WTC11 (cell line): ENCODE results near the gene STXBP1. TPM values are rescaled to one million over a fixed set of nuclear protein-coding genes. Genes with fewer than 3 reads are reported as not detected.

Source experiments
- ATAC-seq: fragments of 200-7000 bp; cut with Tn5 transposase; 2 replicates; pipeline ENCODE4 v1.10.0; 2021; ENCODE audit warnings: mild to moderate bottlenecking, moderate library complexity
- CTCF ChIA-PET: fragments of 300-600 bp; sonication (Branson Sonifier 250); formaldehyde crosslinking; loops from one replicate; lab custom pipeline; 2021; ENCODE audit warnings: antibody characterized with exemption; lab: Charles Lee
- POLR2A ChIA-PET: fragments of 350-600 bp; sonication (Branson Sonifier 250); formaldehyde crosslinking; loops from one replicate; lab custom pipeline; 2021; ENCODE audit warnings: antibody characterized with exemption; lab: Charles Lee
- DNase-seq: peaks from one replicate; pipeline ENCODE4 v3.0.0; 2021; ENCODE audit warnings: low spot score
- H3K27ac Mint-ChIP-seq: 2 replicates; pipeline ENCODE4 v1.8.0; 2021; ENCODE audit warnings: mixed read lengths
- H3K27me3 Mint-ChIP-seq: 2 replicates; pipeline ENCODE4 v1.8.0; 2021; ENCODE audit warnings: low read depth, mild to moderate bottlenecking, moderate library complexity, mixed read lengths
- H3K36me3 Mint-ChIP-seq: 2 replicates; pipeline ENCODE4 v1.8.0; 2021; ENCODE audit warnings: mixed read lengths
- H3K4me1 Mint-ChIP-seq: 2 replicates; pipeline ENCODE4 v1.8.0; 2022; ENCODE audit warnings: mixed read lengths
- H3K4me3 Mint-ChIP-seq: 2 replicates; pipeline ENCODE4 v1.8.0; 2021; ENCODE audit warnings: mild to moderate bottlenecking, moderate library complexity, mixed read lengths
- H3K9me3 Mint-ChIP-seq: 2 replicates; pipeline ENCODE4 v1.8.0; 2021; ENCODE audit warnings: mixed read lengths
- CREB1 ChIP-seq: sonication (generic); formaldehyde crosslinking; IDR thresholded peaks from 2 replicates; pipeline ENCODE4 v1.8.0; 2023; ENCODE audit warnings: mild to moderate bottlenecking, missing genetic modification reagents
- E2F4 ChIP-seq: sonication (generic); formaldehyde crosslinking; IDR thresholded peaks from 2 replicates; pipeline ENCODE4 v1.8.1; 2022; ENCODE audit warnings: low read depth, mild to moderate bottlenecking, moderate library complexity, missing genetic modification reagents, borderline replicate concordance
- ETV6 ChIP-seq: sonication (generic); formaldehyde crosslinking; IDR thresholded peaks from 2 replicates; pipeline ENCODE4 v1.8.1; 2022; ENCODE audit warnings: mild to moderate bottlenecking, missing genetic modification reagents
- FOXP1 ChIP-seq: sonication (generic); formaldehyde crosslinking; IDR thresholded peaks from 2 replicates; pipeline ENCODE4 v1.8.0; 2022; ENCODE audit warnings: missing genetic modification reagents, mild to moderate bottlenecking, moderate library complexity, borderline replicate concordance
- GABPB1 ChIP-seq: sonication (generic); formaldehyde crosslinking; IDR thresholded peaks from 2 replicates; pipeline ENCODE4 v1.8.1; 2023; ENCODE audit warnings: mild to moderate bottlenecking, missing genetic modification reagents
- KAT7 ChIP-seq: sonication (generic); formaldehyde crosslinking; IDR thresholded peaks from 2 replicates; pipeline ENCODE4 v1.8.1; 2023; ENCODE audit warnings: missing genetic modification reagents, mild to moderate bottlenecking, borderline replicate concordance
- MLX ChIP-seq: sonication (generic); formaldehyde crosslinking; IDR thresholded peaks from 2 replicates; pipeline ENCODE4 v1.8.1; 2023; ENCODE audit warnings: mild to moderate bottlenecking, missing genetic modification reagents, moderate library complexity
- MXD4 ChIP-seq: fragments of 250-450 bp; sonication (Bioruptor Pico); IDR thresholded peaks from 2 replicates; pipeline ENCODE4 v1.8.0; 2021; ENCODE audit warnings: mild to moderate bottlenecking, moderate library complexity, borderline replicate concordance
- NFE2L1 ChIP-seq: sonication (generic); formaldehyde crosslinking; IDR thresholded peaks from 2 replicates; pipeline ENCODE4 v1.8.1; 2023; ENCODE audit warnings: missing genetic modification reagents
- OVOL2 ChIP-seq: fragments of 250-450 bp; sonication (Bioruptor Pico); IDR thresholded peaks from 2 replicates; pipeline ENCODE4 v1.9.0; 2021; ENCODE audit warnings: mild to moderate bottlenecking, borderline replicate concordance
- PRRX2 ChIP-seq: fragments of 250-450 bp; sonication (Bioruptor Pico); IDR thresholded peaks from 2 replicates; pipeline ENCODE4 v1.8.0; 2021; ENCODE audit warnings: mild to moderate bottlenecking
- SMAD4 ChIP-seq: sonication (generic); formaldehyde crosslinking; IDR thresholded peaks from 2 replicates; pipeline ENCODE4 v1.8.0; 2022; ENCODE audit warnings: mild to moderate bottlenecking, missing genetic modification reagents
- SP1 ChIP-seq: sonication (generic); formaldehyde crosslinking; conservative IDR thresholded peaks from 2 replicates; pipeline ENCODE4 v1.8.1; 2022; ENCODE audit warnings: missing genetic modification reagents
- STAT6 ChIP-seq: sonication (generic); formaldehyde crosslinking; conservative IDR thresholded peaks from 2 replicates; pipeline ENCODE4 v1.8.1; 2023; ENCODE audit warnings: mild to moderate bottlenecking, low read depth, missing genetic modification reagents, moderate library complexity
- TCF7 ChIP-seq: sonication (generic); formaldehyde crosslinking; IDR thresholded peaks from 2 replicates; pipeline ENCODE4 v1.8.0; 2022; ENCODE audit warnings: mild to moderate bottlenecking, low read depth, missing genetic modification reagents, moderate library complexity
- TEAD4 ChIP-seq: sonication (generic); formaldehyde crosslinking; IDR thresholded peaks from 2 replicates; pipeline ENCODE4 v1.8.0; 2022; ENCODE audit warnings: mild to moderate bottlenecking, missing genetic modification reagents
- USF1 ChIP-seq: sonication (generic); formaldehyde crosslinking; IDR thresholded peaks from 2 replicates; pipeline ENCODE4 v1.8.0; 2022; ENCODE audit warnings: mild to moderate bottlenecking, missing genetic modification reagents
- ZNF138 ChIP-seq: sonication (generic); formaldehyde crosslinking; conservative IDR thresholded peaks from 2 replicates; pipeline ENCODE4 v1.8.1; 2022; ENCODE audit warnings: mild to moderate bottlenecking, moderate library complexity, missing genetic modification reagents
- ZNF219 ChIP-seq: sonication (generic); formaldehyde crosslinking; IDR thresholded peaks from 2 replicates; pipeline ENCODE4 v1.8.0; 2023; ENCODE audit warnings: missing genetic modification reagents, mild to moderate bottlenecking, borderline replicate concordance
- ZNF232 ChIP-seq: sonication (generic); formaldehyde crosslinking; IDR thresholded peaks from 2 replicates; pipeline ENCODE4 v1.8.0; 2022; ENCODE audit warnings: mild to moderate bottlenecking, missing genetic modification reagents
- ZNF423 ChIP-seq: fragments of 250-450 bp; sonication (Bioruptor Pico); IDR thresholded peaks from 2 replicates; pipeline ENCODE4 v2.1.2; 2022; ENCODE audit warnings: mild to moderate bottlenecking, moderate library complexity
- total RNA-seq: library from RNA; stranded (reverse); gene quantifications from 3 replicates; pipeline ENCODE4 v1.2.3, GENCODE V29; 2021
- TF ChIP-seq, protein P1 (sequence below): sonication (generic); formaldehyde crosslinking; IDR thresholded peaks from 2 replicates; pipeline ENCODE4 v1.8.0; 2022; ENCODE audit warnings: mild to moderate bottlenecking, missing genetic modification reagents
- TF ChIP-seq, protein P2 (sequence below): sonication (generic); formaldehyde crosslinking; IDR thresholded peaks from 2 replicates; pipeline ENCODE4 v1.8.1; 2023; ENCODE audit warnings: mild to moderate bottlenecking, missing genetic modification reagents, borderline replicate concordance
- TF ChIP-seq, protein P3 (sequence below): sonication (generic); formaldehyde crosslinking; IDR thresholded peaks from 2 replicates; pipeline ENCODE4 v1.8.0; 2023; ENCODE audit warnings: missing genetic modification reagents, mild to moderate bottlenecking, borderline replicate concordance

Gene STXBP1
- total RNA-seq, 1 experiment from 2014 or later: 37.1 TPM

DNA sequence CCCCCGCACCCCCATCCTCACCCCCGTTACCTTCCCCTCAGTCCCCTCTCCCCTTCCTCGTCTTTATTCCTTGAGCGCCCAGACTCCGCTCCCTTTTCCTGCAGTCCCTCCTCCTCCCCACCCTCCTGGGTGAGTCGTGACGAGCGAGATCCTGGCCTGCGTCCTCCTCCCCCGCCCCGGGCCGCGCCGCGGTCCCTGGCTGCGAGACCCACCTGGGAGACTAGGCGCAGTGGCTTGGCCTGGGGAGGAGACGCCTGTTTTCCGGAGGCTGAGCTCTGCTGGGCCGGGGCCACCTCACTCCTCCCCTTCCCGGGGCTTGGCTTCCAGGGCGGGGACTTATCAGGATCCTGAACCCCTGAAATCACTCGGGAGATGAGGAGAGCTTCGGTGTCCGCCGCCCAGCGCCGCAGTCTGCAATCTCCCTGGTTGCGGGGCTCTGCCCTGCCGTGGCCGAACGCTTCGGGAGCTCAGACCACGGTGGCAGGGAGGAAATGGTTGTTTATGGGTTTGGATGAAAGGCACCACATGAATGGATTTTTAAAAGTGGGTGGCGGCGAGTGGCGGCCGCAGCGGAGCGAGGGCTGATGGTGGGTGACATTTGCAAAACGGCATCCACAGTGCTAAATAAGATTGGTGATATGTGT is 984 bp downstream of the STXBP1 start:
- H3K9me3 Mint-ChIP-seq: no peaks in the 10 kb centered on the region
- ATAC-seq (peak; percentile 2; the same call in 1 of the 2 replicates), DNase-seq (peak; percentile 55)
- POLR2A ChIA-PET: no interaction called here
- 0 out of 2 replicates have a peak overlapping the region, but pooled peaks have one; percentile 14 for H3K27ac Mint-ChIP-seq
- peaks cover 41% of the 10 kb centered on the region for H3K27me3 Mint-ChIP-seq
- CTCF ChIA-PET: interaction anchor here (0.5 to 2.8 kb wide), 9 partner anchors 10 to 168 kb away, joined by 3 to 14 read pairs (median 3); partner anchors contain the start of gene TOR2A
- H3K4me3 Mint-ChIP-seq: peak overlapping the region; percentile 95
- H3K4me1 Mint-ChIP-seq: peaks cover 22% of the 10 kb centered on the region
- H3K36me3 Mint-ChIP-seq: no peaks in the 10 kb centered on the region
- TF ChIP-seq USF1 (CRISPR knock-in tag) (no peak), ETV6 (CRISPR knock-in tag) (peak; percentile 58; the same call in 1 of the 2 replicates), ZNF219 (CRISPR knock-in tag) (no peak), ZNF138 (CRISPR knock-in tag) (no peak), OVOL2 (CRISPR knock-in tag) (no peak), ZNF232 (CRISPR knock-in tag) (0 out of 2 replicates have a peak, but pooled peaks have one; percentile 54), TCF7 (CRISPR knock-in tag) (no peak), SMAD4 (CRISPR knock-in tag) (no peak), TEAD4 (CRISPR knock-in tag) (no peak), MXD4 (CRISPR knock-in tag) (no peak), MLX (CRISPR knock-in tag) (no peak), GABPB1 (CRISPR knock-in tag) (no peak), E2F4 (CRISPR knock-in tag) (no peak), SP1 (no peak), PRRX2 (CRISPR knock-in tag) (no peak), ZNF423 (CRISPR knock-in tag) (no peak), KAT7 (CRISPR knock-in tag) (no peak), FOXP1 (0 out of 2 replicates have a peak, but pooled peaks have one; percentile 53), STAT6 (no peak), NFE2L1 (CRISPR knock-in tag) (no peak), CREB1 (no peak)
- TF ChIP-seq, protein P1, sequence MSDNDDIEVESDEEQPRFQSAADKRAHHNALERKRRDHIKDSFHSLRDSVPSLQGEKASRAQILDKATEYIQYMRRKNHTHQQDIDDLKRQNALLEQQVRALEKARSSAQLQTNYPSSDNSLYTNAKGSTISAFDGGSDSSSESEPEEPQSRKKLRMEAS (CRISPR knock-in tag): no peak; the same call in 1 of the 2 replicates
- TF ChIP-seq, protein P2, sequence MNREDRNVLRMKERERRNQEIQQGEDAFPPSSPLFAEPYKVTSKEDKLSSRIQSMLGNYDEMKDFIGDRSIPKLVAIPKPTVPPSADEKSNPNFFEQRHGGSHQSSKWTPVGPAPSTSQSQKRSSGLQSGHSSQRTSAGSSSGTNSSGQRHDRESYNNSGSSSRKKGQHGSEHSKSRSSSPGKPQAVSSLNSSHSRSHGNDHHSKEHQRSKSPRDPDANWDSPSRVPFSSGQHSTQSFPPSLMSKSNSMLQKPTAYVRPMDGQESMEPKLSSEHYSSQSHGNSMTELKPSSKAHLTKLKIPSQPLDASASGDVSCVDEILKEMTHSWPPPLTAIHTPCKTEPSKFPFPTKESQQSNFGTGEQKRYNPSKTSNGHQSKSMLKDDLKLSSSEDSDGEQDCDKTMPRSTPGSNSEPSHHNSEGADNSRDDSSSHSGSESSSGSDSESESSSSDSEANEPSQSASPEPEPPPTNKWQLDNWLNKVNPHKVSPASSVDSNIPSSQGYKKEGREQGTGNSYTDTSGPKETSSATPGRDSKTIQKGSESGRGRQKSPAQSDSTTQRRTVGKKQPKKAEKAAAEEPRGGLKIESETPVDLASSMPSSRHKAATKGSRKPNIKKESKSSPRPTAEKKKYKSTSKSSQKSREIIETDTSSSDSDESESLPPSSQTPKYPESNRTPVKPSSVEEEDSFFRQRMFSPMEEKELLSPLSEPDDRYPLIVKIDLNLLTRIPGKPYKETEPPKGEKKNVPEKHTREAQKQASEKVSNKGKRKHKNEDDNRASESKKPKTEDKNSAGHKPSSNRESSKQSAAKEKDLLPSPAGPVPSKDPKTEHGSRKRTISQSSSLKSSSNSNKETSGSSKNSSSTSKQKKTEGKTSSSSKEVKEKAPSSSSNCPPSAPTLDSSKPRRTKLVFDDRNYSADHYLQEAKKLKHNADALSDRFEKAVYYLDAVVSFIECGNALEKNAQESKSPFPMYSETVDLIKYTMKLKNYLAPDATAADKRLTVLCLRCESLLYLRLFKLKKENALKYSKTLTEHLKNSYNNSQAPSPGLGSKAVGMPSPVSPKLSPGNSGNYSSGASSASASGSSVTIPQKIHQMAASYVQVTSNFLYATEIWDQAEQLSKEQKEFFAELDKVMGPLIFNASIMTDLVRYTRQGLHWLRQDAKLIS (CRISPR knock-in tag): no peak
- TF ChIP-seq, protein P3, sequence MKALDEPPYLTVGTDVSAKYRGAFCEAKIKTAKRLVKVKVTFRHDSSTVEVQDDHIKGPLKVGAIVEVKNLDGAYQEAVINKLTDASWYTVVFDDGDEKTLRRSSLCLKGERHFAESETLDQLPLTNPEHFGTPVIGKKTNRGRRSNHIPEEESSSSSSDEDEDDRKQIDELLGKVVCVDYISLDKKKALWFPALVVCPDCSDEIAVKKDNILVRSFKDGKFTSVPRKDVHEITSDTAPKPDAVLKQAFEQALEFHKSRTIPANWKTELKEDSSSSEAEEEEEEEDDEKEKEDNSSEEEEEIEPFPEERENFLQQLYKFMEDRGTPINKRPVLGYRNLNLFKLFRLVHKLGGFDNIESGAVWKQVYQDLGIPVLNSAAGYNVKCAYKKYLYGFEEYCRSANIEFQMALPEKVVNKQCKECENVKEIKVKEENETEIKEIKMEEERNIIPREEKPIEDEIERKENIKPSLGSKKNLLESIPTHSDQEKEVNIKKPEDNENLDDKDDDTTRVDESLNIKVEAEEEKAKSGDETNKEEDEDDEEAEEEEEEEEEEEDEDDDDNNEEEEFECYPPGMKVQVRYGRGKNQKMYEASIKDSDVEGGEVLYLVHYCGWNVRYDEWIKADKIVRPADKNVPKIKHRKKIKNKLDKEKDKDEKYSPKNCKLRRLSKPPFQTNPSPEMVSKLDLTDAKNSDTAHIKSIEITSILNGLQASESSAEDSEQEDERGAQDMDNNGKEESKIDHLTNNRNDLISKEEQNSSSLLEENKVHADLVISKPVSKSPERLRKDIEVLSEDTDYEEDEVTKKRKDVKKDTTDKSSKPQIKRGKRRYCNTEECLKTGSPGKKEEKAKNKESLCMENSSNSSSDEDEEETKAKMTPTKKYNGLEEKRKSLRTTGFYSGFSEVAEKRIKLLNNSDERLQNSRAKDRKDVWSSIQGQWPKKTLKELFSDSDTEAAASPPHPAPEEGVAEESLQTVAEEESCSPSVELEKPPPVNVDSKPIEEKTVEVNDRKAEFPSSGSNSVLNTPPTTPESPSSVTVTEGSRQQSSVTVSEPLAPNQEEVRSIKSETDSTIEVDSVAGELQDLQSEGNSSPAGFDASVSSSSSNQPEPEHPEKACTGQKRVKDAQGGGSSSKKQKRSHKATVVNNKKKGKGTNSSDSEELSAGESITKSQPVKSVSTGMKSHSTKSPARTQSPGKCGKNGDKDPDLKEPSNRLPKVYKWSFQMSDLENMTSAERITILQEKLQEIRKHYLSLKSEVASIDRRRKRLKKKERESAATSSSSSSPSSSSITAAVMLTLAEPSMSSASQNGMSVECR (CRISPR knock-in tag): peak; percentile 44; the same call in 1 of the 2 replicates
